Cardiac muscle cell (in vitro differentiated cells and primary cell): ENCODE measurements around the gene CD300LB. TPM values are rescaled to one million over a fixed set of nuclear protein-coding genes. Genes with fewer than 3 reads are reported as not detected.

Experiments
- DNase-seq, 2 donors: peaks; one replicate each; pipeline versions ENCODE4 v3.0.0 to v3.0.0-alpha.2; 2010 to 2017; ENCODE audit warnings: low read depth in 1 of 2, low spot score in 1 of 2
- H3K27ac ChIP-seq: fragments of 200-600 bp; sonication (generic); 2 replicates; pipeline ENCODE4 v1.5.1; 2016
- H3K27me3 ChIP-seq: fragments of 200-600 bp; sonication (generic); 2 replicates; pipeline ENCODE4 v1.6.0; 2016; ENCODE audit warnings: control low read depth
- H3K36me3 ChIP-seq: fragments of 200-600 bp; sonication (generic); 2 replicates; pipeline ENCODE4 v1.5.1; 2016; ENCODE audit warnings: control low read depth
- H3K4me1 ChIP-seq: fragments of 200-600 bp; sonication (generic); 2 replicates; pipeline ENCODE4 v1.8.1; 2017; ENCODE audit warnings: low read depth, mild to moderate bottlenecking, mixed run types
- H3K4me3 ChIP-seq: fragments of 200-600 bp; sonication (generic); 2 replicates; pipeline ENCODE4 v1.5.1; 2016; ENCODE audit warnings: mild to moderate bottlenecking
- H3K9me3 ChIP-seq: fragments of 200-600 bp; sonication (generic); 2 replicates; pipeline ENCODE4 v1.5.1; 2017; ENCODE audit warnings: low read depth, mild to moderate bottlenecking, control low read depth
- polyA plus RNA-seq: library from polyadenylated mRNA; unstranded; fragments of >200 nt; fragmentation: Nextera tagmentation; extraction: Ambion mirVana; gene quantifications from 2 replicates; pipeline ENCODE4 v1.2.1, GENCODE V29; 2016
- total RNA-seq: library from RNA; depleted of rRNA; stranded (reverse); fragments of >200 nt; gene quantifications from 2 replicates; pipeline ENCODE4 v1.2.3, GENCODE V29; 2016
- TF ChIP-seq, protein P1 (sequence below): IDR thresholded peaks from 2 replicates; pipeline ENCODE4 v1.5.1; 2012; ENCODE audit warnings: low read depth, mild to moderate bottlenecking, low read length

The CD300LB gene
- total and polyA plus RNA-seq, 2 experiments from 2014 or later: not detected

DNA sequence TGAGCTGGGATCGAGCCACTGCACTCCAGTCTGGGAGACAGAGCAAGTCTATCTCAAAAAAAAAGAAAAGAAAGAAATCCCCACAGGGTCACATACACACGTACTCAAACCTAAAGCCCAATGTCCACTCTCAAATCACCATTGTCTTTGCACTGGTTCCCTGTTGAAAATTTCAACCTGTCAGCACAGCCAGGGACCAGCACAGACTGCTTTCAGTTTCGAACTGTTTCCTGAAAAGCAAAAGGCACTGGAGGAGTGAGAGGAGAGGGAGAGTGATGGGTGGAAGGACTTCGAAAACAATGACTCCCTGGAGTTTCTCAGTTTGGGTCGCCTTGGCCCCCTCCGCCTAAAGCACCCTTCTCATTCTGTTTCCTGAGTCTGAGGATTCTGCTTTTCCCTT lies 23.6 kb upstream of the CD300LB start:
- Histone ChIP-seq H3K36me3 (no peaks in the 10 kb centered on the region), H3K4me3 (no peak overlapping the region), H3K27me3 (no peaks in the 10 kb centered on the region), H3K9me3 (no peaks in the 10 kb centered on the region), H3K27ac (no peak overlapping the region), H3K4me1 (no peaks in the 10 kb centered on the region)
- TF ChIP-seq, protein P1, sequence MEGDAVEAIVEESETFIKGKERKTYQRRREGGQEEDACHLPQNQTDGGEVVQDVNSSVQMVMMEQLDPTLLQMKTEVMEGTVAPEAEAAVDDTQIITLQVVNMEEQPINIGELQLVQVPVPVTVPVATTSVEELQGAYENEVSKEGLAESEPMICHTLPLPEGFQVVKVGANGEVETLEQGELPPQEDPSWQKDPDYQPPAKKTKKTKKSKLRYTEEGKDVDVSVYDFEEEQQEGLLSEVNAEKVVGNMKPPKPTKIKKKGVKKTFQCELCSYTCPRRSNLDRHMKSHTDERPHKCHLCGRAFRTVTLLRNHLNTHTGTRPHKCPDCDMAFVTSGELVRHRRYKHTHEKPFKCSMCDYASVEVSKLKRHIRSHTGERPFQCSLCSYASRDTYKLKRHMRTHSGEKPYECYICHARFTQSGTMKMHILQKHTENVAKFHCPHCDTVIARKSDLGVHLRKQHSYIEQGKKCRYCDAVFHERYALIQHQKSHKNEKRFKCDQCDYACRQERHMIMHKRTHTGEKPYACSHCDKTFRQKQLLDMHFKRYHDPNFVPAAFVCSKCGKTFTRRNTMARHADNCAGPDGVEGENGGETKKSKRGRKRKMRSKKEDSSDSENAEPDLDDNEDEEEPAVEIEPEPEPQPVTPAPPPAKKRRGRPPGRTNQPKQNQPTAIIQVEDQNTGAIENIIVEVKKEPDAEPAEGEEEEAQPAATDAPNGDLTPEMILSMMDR: no peak
- DNase-seq: no peak

DNA sequence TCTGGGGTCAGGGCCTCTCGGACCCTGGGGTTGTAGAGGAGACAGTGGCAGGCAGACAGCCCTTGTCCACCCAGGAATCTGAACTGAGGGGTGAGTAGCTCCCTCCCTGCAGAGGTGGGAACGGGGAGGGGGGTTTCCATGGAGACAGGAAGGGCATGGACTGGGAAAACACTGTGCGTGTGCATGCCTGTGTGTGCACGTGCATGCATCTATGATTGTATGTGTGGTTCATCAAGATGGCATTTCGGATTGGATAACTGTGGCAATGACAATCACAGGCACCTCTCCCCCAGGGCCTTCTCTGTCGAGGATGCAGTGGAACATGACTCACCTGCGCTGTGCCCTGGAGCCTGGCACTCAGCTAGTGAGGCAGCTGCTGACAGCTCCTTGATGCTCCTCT lies 20.8 kb upstream of the CD300LB start:
- no peaks in the 10 kb centered on the region for H3K9me3 ChIP-seq
- no peak for DNase-seq
- H3K4me1 ChIP-seq: no peaks in the 10 kb centered on the region
- no peak overlapping the region for H3K4me3 ChIP-seq
- TF ChIP-seq, protein P1: no peak
- H3K27me3 ChIP-seq: no peaks in the 10 kb centered on the region
- no peaks in the 10 kb centered on the region for H3K36me3 ChIP-seq
- no peak overlapping the region for H3K27ac ChIP-seq

DNA sequence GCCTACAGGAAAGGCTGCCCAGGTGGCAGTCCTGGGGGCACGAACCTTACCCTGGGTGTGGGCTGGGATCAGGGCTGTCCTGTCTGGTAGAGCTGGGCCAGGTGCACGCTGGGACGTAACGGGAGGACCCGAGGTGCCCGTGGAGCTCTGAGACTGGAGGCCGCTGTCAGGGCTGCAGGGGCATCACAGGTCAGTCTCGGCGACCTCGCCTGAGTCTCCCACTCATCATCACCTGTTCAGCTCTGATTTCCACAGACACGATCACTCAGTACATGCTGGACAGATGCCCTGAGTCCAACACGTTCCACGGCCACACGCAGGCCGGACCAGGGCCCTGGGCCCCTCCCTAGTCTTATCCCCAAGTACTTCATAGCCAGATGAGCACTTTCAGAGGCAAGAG lies 19.3 kb upstream of the CD300LB start:
- Histone ChIP-seq H3K27ac (no peak overlapping the region), H3K4me1 (no peaks in the 10 kb centered on the region), H3K27me3 (no peaks in the 10 kb centered on the region), H3K36me3 (no peaks in the 10 kb centered on the region), H3K4me3 (no peak overlapping the region), H3K9me3 (no peaks in the 10 kb centered on the region)
- DNase-seq: no peak
- TF ChIP-seq, protein P1: no peak

DNA sequence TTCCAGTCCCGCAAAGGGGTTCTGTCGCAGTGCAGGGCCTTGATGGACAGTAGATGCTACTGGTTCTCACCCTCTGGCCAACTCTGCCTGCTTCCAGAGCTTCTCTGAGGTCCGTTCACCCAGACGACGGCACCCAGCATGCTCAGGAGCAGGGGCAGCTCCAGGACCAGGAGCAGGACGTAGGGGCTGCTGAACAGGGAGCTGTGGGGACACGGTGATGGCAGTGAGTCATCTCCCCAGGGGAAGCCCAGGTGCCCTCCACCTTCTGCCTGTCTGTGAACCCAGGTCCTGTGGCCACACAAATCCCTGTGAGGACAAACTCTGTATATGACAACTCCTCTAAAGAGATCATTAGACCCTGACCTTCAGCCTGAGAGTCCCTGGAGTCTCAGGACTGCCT lies 18.1 kb upstream of the CD300LB start:
- TF ChIP-seq, protein P1: no peak
- H3K36me3 ChIP-seq: no peaks in the 10 kb centered on the region
- DNase-seq: no peak
- no peaks in the 10 kb centered on the region for H3K9me3 ChIP-seq
- H3K4me1 ChIP-seq: no peaks in the 10 kb centered on the region
- H3K4me3 ChIP-seq: no peak overlapping the region
- H3K27me3 ChIP-seq: no peaks in the 10 kb centered on the region
- H3K27ac ChIP-seq: no peak overlapping the region

DNA sequence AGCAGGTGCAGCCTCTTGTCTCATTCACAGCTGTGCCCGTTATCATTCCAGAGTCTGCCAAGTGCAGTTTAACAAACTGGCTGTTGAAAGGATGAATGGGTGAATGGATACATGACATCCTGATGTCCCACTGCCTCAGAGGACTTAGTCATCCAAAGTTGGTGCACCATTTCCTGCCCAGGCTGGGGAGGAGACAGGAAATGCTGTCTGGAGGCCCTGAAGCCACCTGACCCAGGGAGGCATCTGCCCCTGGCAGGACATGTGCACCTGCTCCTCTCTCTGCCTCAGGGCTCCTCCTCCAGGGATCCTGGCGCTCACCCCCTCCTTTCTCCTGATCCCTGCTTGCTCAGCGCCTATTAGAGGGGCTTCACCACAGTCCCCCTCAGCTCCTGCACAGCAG lies 16.5 kb upstream of the CD300LB start:
- Histone ChIP-seq H3K27me3 (no peaks in the 10 kb centered on the region), H3K27ac (no peak overlapping the region), H3K4me1 (no peaks in the 10 kb centered on the region), H3K4me3 (no peak overlapping the region), H3K9me3 (no peaks in the 10 kb centered on the region), H3K36me3 (no peaks in the 10 kb centered on the region)
- no peak for DNase-seq
- TF ChIP-seq, protein P1: no peak

DNA sequence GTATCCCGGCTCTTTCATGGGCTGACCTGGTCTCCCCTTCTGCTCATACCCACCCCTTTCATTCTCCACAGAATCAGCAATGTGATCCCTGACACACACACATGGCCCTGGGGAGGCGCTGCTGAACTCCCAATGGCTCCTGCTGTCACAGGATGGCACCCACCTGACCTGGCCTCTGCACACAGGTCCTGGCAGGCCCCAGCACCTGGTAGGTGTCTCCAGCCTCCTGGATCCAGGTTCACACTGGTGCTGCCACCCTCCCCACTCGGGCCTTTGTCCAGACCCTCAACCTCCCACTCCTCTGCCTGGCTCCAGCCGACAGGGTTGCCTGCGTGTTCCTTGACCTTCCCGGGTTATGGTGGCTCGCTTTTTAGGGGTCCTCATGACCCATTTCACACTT lies 16.0 kb upstream of the CD300LB start:
- TF ChIP-seq, protein P1: no peak
- H3K9me3 ChIP-seq: no peaks in the 10 kb centered on the region
- H3K27ac ChIP-seq: no peak overlapping the region

More for the DNA sequence above, 16.0 kb upstream of the CD300LB start:
- DNase-seq: no peak
- H3K4me1 ChIP-seq: no peaks in the 10 kb centered on the region
- H3K27me3 ChIP-seq: no peaks in the 10 kb centered on the region
- H3K4me3 ChIP-seq: no peak overlapping the region
- H3K36me3 ChIP-seq: no peaks in the 10 kb centered on the region
